ENCODE results near the gene KRT84.

The KRT84 gene

GRCh38 chr12:52381206-52381605 is 4.2 kb downstream of the KRT84 start:
- no peak for FAIRE-seq

GRCh38 chr12:52380271-52380694 is 5.2 kb downstream of the KRT84 start:
- no peak for FAIRE-seq

GRCh38 chr12:52379536-52379935 is 5.9 kb downstream of the KRT84 start:
- FAIRE-seq: no peak

GRCh38 chr12:52378091-52378490 is 7.4 kb downstream of the KRT84 start:
- no peak for FAIRE-seq

- FAIRE-seq: no peak
Measured at GRCh38 chr12:52377266-52377665, 8.2 kb downstream of the KRT84 start.

GRCh38 chr12:52372216-52373154 is 13.0 kb downstream of the KRT84 start:
- FAIRE-seq: peak; percentile 52

- FAIRE-seq: no peak
Measured at GRCh38 chr12:52371716-52372115, 13.7 kb downstream of the KRT84 start.

GRCh38 chr12:52370926-52371608 is 14.4 kb downstream of the KRT84 start:
- FAIRE-seq: no peak

- FAIRE-seq: no peak
Measured at GRCh38 chr12:52369809-52370208, 15.6 kb downstream of the KRT84 start.

GRCh38 chr12:52369211-52369610 is 16.2 kb downstream of the KRT84 start:
- no peak for FAIRE-seq

- FAIRE-seq: no peak
Measured at GRCh38 chr12:52368508-52368907, 16.9 kb downstream of the KRT84 start.

GRCh38 chr12:52367876-52368275 is 17.6 kb downstream of the KRT84 start:
- FAIRE-seq: no peak

GRCh38 chr12:52366738-52367485 is 18.5 kb downstream of the KRT84 start, which contains the start of gene KRT85:
Gene KRT85 (minus strand): TSS chr12:52367481. CDS start chr12:52367405, 76 bp downstream.
- FAIRE-seq: no peak

- no peak for FAIRE-seq
Measured at GRCh38 chr12:52364901-52365489, 20.5 kb downstream of the KRT84 start.

- FAIRE-seq: no peak
Measured at GRCh38 chr12:52364061-52364460, 21.4 kb downstream of the KRT84 start.

GRCh38 chr12:52363111-52363679 is 22.3 kb downstream of the KRT84 start:
- FAIRE-seq: no peak

- FAIRE-seq: no peak
Measured at GRCh38 chr12:52362118-52362726, 23.2 kb downstream of the KRT84 start.

- no peak for FAIRE-seq
Measured at GRCh38 chr12:52361553-52361952, 23.9 kb downstream of the KRT84 start.

- no peak for FAIRE-seq
Measured at GRCh38 chr12:52360663-52361271, 24.7 kb downstream of the KRT84 start.

GRCh38 chr12:52360106-52360662 is 25.3 kb downstream of the KRT84 start:
- FAIRE-seq: no peak

GRCh38 chr12:52359621-52360061 is 25.8 kb downstream of the KRT84 start:
- FAIRE-seq: no peak
